ENCODE results near the gene NPHP4. TPM values are rescaled to one million over a fixed set of nuclear protein-coding genes. Genes with fewer than 3 reads are reported as not detected.

The NPHP4 gene
- total RNA-seq, 1 experiment from 2014 or later: 3.4 TPM

- DNase-seq (ENCODE audit: low read depth, low spot score): no peak
- in situ Hi-C loops (cut with HindIII; ENCODE audit: low pct_unique_long_range_greater_than_20kb, low sequenced_read_pairs): no loop called here
Observed at GRCh38 chr1:5967351-5968160, 24.7 kb downstream of the NPHP4 start.

GRCh38 chr1:5966543-5967205 is 25.6 kb downstream of the NPHP4 start:
- in situ Hi-C loops (cut with HindIII; ENCODE audit: low pct_unique_long_range_greater_than_20kb, low sequenced_read_pairs): no loop called here
- DNase-seq (ENCODE audit: low read depth, low spot score): no peak

GRCh38 chr1:5965586-5966131 is 26.6 kb downstream of the NPHP4 start:
- in situ Hi-C loops (cut with HindIII; ENCODE audit: low pct_unique_long_range_greater_than_20kb, low sequenced_read_pairs): no loop called here
- no peak for DNase-seq (ENCODE audit: low read depth, low spot score)

GRCh38 chr1:5962265-5963105 is 29.7 kb downstream of the NPHP4 start:
- in situ Hi-C loops (cut with HindIII; ENCODE audit: low pct_unique_long_range_greater_than_20kb, low sequenced_read_pairs): no loop called here
- no peak for DNase-seq (ENCODE audit: low read depth, low spot score)

- peak; percentile 36 for DNase-seq (ENCODE audit: low read depth, low spot score)
- in situ Hi-C loops (cut with HindIII; ENCODE audit: low pct_unique_long_range_greater_than_20kb, low sequenced_read_pairs): no loop called here
Observed at GRCh38 chr1:5961601-5962000, 30.6 kb downstream of the NPHP4 start.

GRCh38 chr1:5960336-5960735 is 31.9 kb downstream of the NPHP4 start:
- in situ Hi-C loops (cut with HindIII; ENCODE audit: low pct_unique_long_range_greater_than_20kb, low sequenced_read_pairs): no loop called here

GRCh38 chr1:5959667-5960230 is 32.5 kb downstream of the NPHP4 start:
- DNase-seq (ENCODE audit: low read depth, low spot score): no peak
- in situ Hi-C loops (cut with HindIII; ENCODE audit: low pct_unique_long_range_greater_than_20kb, low sequenced_read_pairs): no loop called here

More at GRCh38 chr1:5960336-5960735, 31.9 kb downstream of the NPHP4 start:
- DNase-seq (ENCODE audit: low read depth, low spot score): no peak

- DNase-seq (ENCODE audit: low read depth, low spot score): no peak
- in situ Hi-C loops (cut with HindIII; ENCODE audit: low pct_unique_long_range_greater_than_20kb, low sequenced_read_pairs): no loop called here
Observed at GRCh38 chr1:5959087-5959486, 33.1 kb downstream of the NPHP4 start.

- no peak for DNase-seq (ENCODE audit: low read depth, low spot score)
- in situ Hi-C loops (cut with HindIII; ENCODE audit: low pct_unique_long_range_greater_than_20kb, low sequenced_read_pairs): no loop called here
Observed at GRCh38 chr1:5956022-5956830, 36.0 kb downstream of the NPHP4 start.

GRCh38 chr1:5955479-5955977 is 36.7 kb downstream of the NPHP4 start:
- in situ Hi-C loops (cut with HindIII; ENCODE audit: low pct_unique_long_range_greater_than_20kb, low sequenced_read_pairs): no loop called here
- peak; percentile 48 for DNase-seq (ENCODE audit: low read depth, low spot score)

GRCh38 chr1:5954964-5955363 is 37.3 kb downstream of the NPHP4 start:
- no peak for DNase-seq (ENCODE audit: low read depth, low spot score)
- in situ Hi-C loops (cut with HindIII; ENCODE audit: low pct_unique_long_range_greater_than_20kb, low sequenced_read_pairs): no loop called here

GRCh38 chr1:5953386-5953785 is 38.8 kb downstream of the NPHP4 start:
- in situ Hi-C loops (cut with HindIII; ENCODE audit: low pct_unique_long_range_greater_than_20kb, low sequenced_read_pairs): no loop called here
- DNase-seq (ENCODE audit: low read depth, low spot score): no peak

- DNase-seq (ENCODE audit: low read depth, low spot score): no peak
- in situ Hi-C loops (cut with HindIII; ENCODE audit: low pct_unique_long_range_greater_than_20kb, low sequenced_read_pairs): no loop called here
Observed at GRCh38 chr1:5951846-5952410, 40.3 kb downstream of the NPHP4 start.

- in situ Hi-C loops (cut with HindIII; ENCODE audit: low pct_unique_long_range_greater_than_20kb, low sequenced_read_pairs): no loop called here
- DNase-seq (ENCODE audit: low read depth, low spot score): no peak
Observed at GRCh38 chr1:5950994-5951785, 41.0 kb downstream of the NPHP4 start.

GRCh38 chr1:5950201-5950895 is 41.9 kb downstream of the NPHP4 start:
- DNase-seq (ENCODE audit: low read depth, low spot score): no peak
- in situ Hi-C loops (cut with HindIII; ENCODE audit: low pct_unique_long_range_greater_than_20kb, low sequenced_read_pairs): no loop called here
